Heart left ventricle (tissue), 13 donors: ENCODE data around the gene ECHDC3.

Experiments
- CTCF ChIP-seq, 12 donors: fragments of 200-600 bp; sonication (generic) in 4 of 12; IDR thresholded peaks; one replicate each; pipeline versions ENCODE4 v1.5.0 to v1.8.0; 2018 to 2022; ENCODE audit warnings: antibody characterized with exemption in 12 of 12, mild to moderate bottlenecking in 5 of 12
- POLR2A ChIP-seq, 2 donors: fragments of 450-650 bp; IDR thresholded peaks; one replicate each; pipeline ENCODE4 v1.6.1; 2017; ENCODE audit warnings: antibody characterized with exemption in 2 of 2, mild to moderate bottlenecking in 2 of 2, moderate library complexity in 2 of 2
- donor health status: ischemic (EF 13 %, LVEDD 7.1; RV severe dilation, severe dysfunction).
- donor health status: DM: no; HTN: yes; CAD: no.
- donor health status: DM: no; HTN: no; CAD: no.
- donor health status: ischemic (EF 25% LVEDD 6.9; RV normal size, moderate dysfunction).
- donor health status: ischemic (EF 25% LVEDD 5.7; RV mildly dilated, moderate dysfunction).
- donor health status: ischemic (EF 35%, LVEDD 5.7; RV mildly dilated, moderate dysfunction).
- donor health status: nonischemic (EF 11% LVEDD 7.7; RV severe dilation, severe dysfunction).
- donor health status: DM: yes; HTN: yes; CAD: no.
- donor health status: PGD.
- donor health status: ischemic (EF 29% LVEDD 5.4; RV normal size, mild dysfunction).
- donor health status: nonischemic (EF 23%, LVEDD 6.1; RV moderate dilation, normal function).

GRCh38 chr10:11772575-11773288 lies 30.6 kb downstream of the ECHDC3 start:
- TF ChIP-seq CTCF (IDR thresholded peaks at IDR 0.05) (no peak), POLR2A (IDR thresholded peaks at IDR 0.05) (no peak)
